Measurements from ENCODE around the gene PMPCB. TPM values are rescaled to one million over a fixed set of nuclear protein-coding genes. Genes with fewer than 3 reads are reported as not detected.
A peak's percentile ranks its signal among the peaks of the same experiment; 100 is the strongest.

The PMPCB gene
- total and polyA plus RNA-seq, 10 of the 15 experiments (the other 5 are each of a cell fraction or from before 2014, with no cell fraction given) = 70.3 to 163 (median 102) TPM

DNA sequence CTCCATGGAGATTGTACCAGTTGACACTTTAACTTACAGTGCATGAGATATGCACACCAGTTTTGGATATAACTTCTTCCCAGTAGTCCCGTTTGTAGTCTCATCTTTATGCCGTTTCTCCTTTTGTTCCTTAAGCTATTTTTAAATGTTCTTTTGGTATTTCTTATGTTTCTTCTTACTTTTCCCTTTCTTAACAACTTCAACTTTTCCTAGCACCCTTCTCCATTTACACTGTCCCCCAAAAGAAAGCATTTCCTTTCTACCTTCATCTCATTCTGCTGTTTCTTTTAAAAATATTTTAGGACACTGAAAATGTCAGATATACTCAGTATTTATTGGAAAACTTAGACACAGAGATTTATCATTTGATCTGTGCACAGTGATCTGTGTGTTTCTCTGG is 51.7 kb downstream of the PMPCB start:
- SMC1A ChIA-PET (ENCODE audit: uncharacterized antibody, unreplicated experiment) = no interaction called here
- no peak for FAIRE-seq
- in situ Hi-C loops (cut with MboI) = loop anchor here (25.0 kb wide), 1 partner anchor 1738 kb away; no protein-coding TSS in a partner anchor

DNA sequence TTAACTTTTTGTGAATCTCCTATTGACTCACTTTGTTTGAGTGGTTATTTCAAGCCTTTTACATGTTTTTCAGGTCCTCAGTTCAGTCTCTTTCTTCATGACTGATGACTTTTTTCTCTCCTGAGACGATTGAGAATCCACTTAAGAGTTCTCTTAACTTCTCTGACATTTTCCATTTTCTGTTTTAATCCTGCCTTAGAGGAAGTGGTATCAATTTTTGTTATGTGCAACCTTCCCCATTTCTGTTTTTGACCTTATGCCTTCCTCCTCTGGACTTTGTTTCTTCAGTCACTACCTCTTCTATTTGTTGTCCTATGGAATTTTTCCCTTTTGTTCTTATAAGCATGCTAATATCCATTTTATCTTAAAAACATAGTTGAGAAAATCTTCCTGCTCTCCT is 52.6 kb downstream of the PMPCB start:
- Histone ChIP-seq H4K20me1 (ENCODE audit: control insufficient read depth, insufficient read depth) (no peaks in the 10 kb centered on the region; the same call in 1 of the 2 replicates), H3K27me3 (replicated peaks in 1 of 2; ENCODE audit: control insufficient read depth in 2 of 2, insufficient read depth in 2 of 2, low read length in 1 of 2) (no peaks in the 10 kb centered on the region), H3K79me2 (ENCODE audit: control insufficient read depth, insufficient read depth, low read length) (peaks cover 58% of the 10 kb centered on the region), H3K9me3 (replicated peaks; ENCODE audit: control insufficient read depth, insufficient read depth, low read length) (no peaks in the 10 kb centered on the region), H3K27ac (ENCODE audit: control insufficient read depth, insufficient read depth) (no peak overlapping the region), H3K36me3 (ENCODE audit: control insufficient read depth in 2 of 2, insufficient read depth in 2 of 2, low read length in 1 of 2) (peaks cover 0 to 4% of the 10 kb centered on the region in 2 experiments; a peak in 1 of 4 replicates), H3K4me3 (peak overlapping the region; percentile 93), H2AFZ (ENCODE audit: control insufficient read depth, low read depth, low read length) (no peak overlapping the region), H3K4me2 (ENCODE audit: control insufficient read depth, insufficient read depth) (peak overlapping the region; percentile 77), H3K4me1 (ENCODE audit: control insufficient read depth, insufficient read depth, low read length) (peaks cover 7% of the 10 kb centered on the region), H3K9ac (ENCODE audit: control insufficient read depth, insufficient read depth, low read length) (peak overlapping the region; percentile 23)
- CTCF ChIA-PET = no interaction called here
- FAIRE-seq (no peak), ATAC-seq (no peak), DNase-seq (ENCODE audit: low read depth, low spot score) (no peak)
- intact Hi-C loops (cut with micrococcal nuclease; ENCODE audit: unreplicated experiment) (loop anchor here (10.0 kb wide), 1 partner anchor 205 kb away; the partner anchor contains the start of gene NAPEPLD), in situ Hi-C loops (cut with MboI) (loop anchor here (25.0 kb wide), 1 partner anchor 1737 kb away; no protein-coding TSS in a partner anchor)
- WGBS (ENCODE audit: insufficient coverage, insufficient replicate concordance, low lambda C conversion rate, missing lambda C conversion rate) = 14% methylated on average over 1 of the region's 1 CpG
- no TSS peak for BruUV-seq (replicated peaks)
- TF ChIP-seq DPF2 (IDR thresholded peaks at IDR 0.05) = no peak
- 0 out of 2 replicates have a peak, but pooled peaks have one; percentile 2 for TF ChIP-seq SPI1 (IDR thresholded peaks at IDR 0.05; ENCODE audit: borderline replicate concordance, insufficient read depth, low read depth, low read length)
- POLR2A ChIA-PET = no interaction called here
- SMC1A ChIA-PET (ENCODE audit: uncharacterized antibody, unreplicated experiment) = interaction anchor here (0.6 kb wide), 1 partner anchor 13 kb away, joined by 3 read pairs; no protein-coding TSS in a partner anchor
- RAD21 ChIA-PET (ENCODE audit: unreplicated experiment) = no interaction called here

More for the DNA sequence above, 51.7 kb downstream of the PMPCB start:
- H3K9me3 ChIP-seq (replicated peaks; ENCODE audit: control insufficient read depth, insufficient read depth, low read length) = no peaks in the 10 kb centered on the region
- H3K79me2 ChIP-seq (ENCODE audit: control insufficient read depth, insufficient read depth, low read length) = peaks cover 67% of the 10 kb centered on the region
- H3K27me3 ChIP-seq (replicated peaks in 1 of 2; ENCODE audit: control insufficient read depth in 2 of 2, insufficient read depth in 2 of 2, low read length in 1 of 2) = no peaks in the 10 kb centered on the region
- ChIA-PET POLR2A (no interaction called here), RAD21 (ENCODE audit: unreplicated experiment) (interaction anchor here (1.0 kb wide), 1 partner anchor 55 kb away, joined by 3 read pairs; no protein-coding TSS in a partner anchor), CTCF (no interaction called here)
- peak overlapping the region; percentile 4; the same call in 1 of the 2 replicates for H3K27ac ChIP-seq (ENCODE audit: control insufficient read depth, insufficient read depth)
- BruUV-seq (replicated peaks) = no TSS peak
- H2AFZ ChIP-seq (ENCODE audit: control insufficient read depth, low read depth, low read length) = no peak overlapping the region
- H3K4me1 ChIP-seq (ENCODE audit: control insufficient read depth, insufficient read depth, low read length) = peaks cover 7% of the 10 kb centered on the region
- intact Hi-C loops (cut with micrococcal nuclease; ENCODE audit: unreplicated experiment) = loop anchor here (10.0 kb wide), 1 partner anchor 204 kb away; the partner anchor contains the start of gene NAPEPLD
- 18% methylated on average over 2 of the region's 2 CpGs for WGBS (ENCODE audit: insufficient coverage, insufficient replicate concordance, low lambda C conversion rate, missing lambda C conversion rate)
- peak overlapping the region; percentile 93 for H3K4me3 ChIP-seq
- H3K4me2 ChIP-seq (ENCODE audit: control insufficient read depth, insufficient read depth) = peak overlapping the region; percentile 77
- DNase-seq (ENCODE audit: low read depth, low spot score) (no peak), ATAC-seq (no peak)
- peak overlapping the region; percentile 84 for H3K9ac ChIP-seq (ENCODE audit: control insufficient read depth, insufficient read depth, low read length)
- H4K20me1 ChIP-seq (ENCODE audit: control insufficient read depth, insufficient read depth) = no peaks in the 10 kb centered on the region; the same call in 1 of the 2 replicates
- peaks cover 0 to 4% of the 10 kb centered on the region in 2 experiments; a peak in 1 of 4 replicates for H3K36me3 ChIP-seq (ENCODE audit: control insufficient read depth in 2 of 2, insufficient read depth in 2 of 2, low read length in 1 of 2)
- TF ChIP-seq MEF2A (IDR thresholded peaks at IDR 0.05; ENCODE audit: insufficient read depth, low read depth, low read length) = no peak
- TF ChIP-seq, protein P1, sequence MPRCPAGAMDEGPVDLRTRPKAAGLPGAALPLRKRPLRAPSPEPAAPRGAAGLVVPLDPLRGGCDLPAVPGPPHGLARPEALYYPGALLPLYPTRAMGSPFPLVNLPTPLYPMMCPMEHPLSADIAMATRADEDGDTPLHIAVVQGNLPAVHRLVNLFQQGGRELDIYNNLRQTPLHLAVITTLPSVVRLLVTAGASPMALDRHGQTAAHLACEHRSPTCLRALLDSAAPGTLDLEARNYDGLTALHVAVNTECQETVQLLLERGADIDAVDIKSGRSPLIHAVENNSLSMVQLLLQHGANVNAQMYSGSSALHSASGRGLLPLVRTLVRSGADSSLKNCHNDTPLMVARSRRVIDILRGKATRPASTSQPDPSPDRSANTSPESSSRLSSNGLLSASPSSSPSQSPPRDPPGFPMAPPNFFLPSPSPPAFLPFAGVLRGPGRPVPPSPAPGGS (IDR thresholded peaks at IDR 0.05; ENCODE audit: borderline replicate concordance, insufficient read depth, low read depth, low read length, poor library complexity, severe bottlenecking) = no peak

Small RNA genes within 50 kb of the gene (small RNA-seq; reads per million reads assigned to genes)
- not detected for gene RPS29P16

Other genes with a start within 250 kb of the PMPCB start
- gene FBXL13, start 222.6 kb upstream of the PMPCB start, total RNA-seq (2014; rRNA removed) = 0.05 and 0.11 TPM in 2 replicates
- gene FBXL13, start 222.6 kb upstream of the PMPCB start, total RNA-seq (2014; rRNA removed; fragmentation: Illumina TruSeq; extraction: Trizol) = 0.37 and 0.40 TPM in 2 replicates
- 0.16 and 0.95 TPM in 2 replicates for gene FBXL13, start 222.6 kb upstream of the PMPCB start, total RNA-seq (2021)
- 0.64 and 1.8 TPM in 2 replicates for gene FBXL13, start 222.6 kb upstream of the PMPCB start, polyA plus RNA-seq (2011; rRNA removed)
- gene FBXL13, start 222.6 kb upstream of the PMPCB start, polyA plus RNA-seq (2014; fragmentation: Illumina TruSeq; extraction: Trizol) = 0.16 and 0.63 TPM in 2 replicates
- under 1 TPM; 0.08 to 0.16 TPM for gene FBXL13, start 222.6 kb upstream of the PMPCB start, polyA plus RNA-seq (2014; fragmentation: Nextera tagmentation; extraction: Ambion mirVana)
- 0.22 TPM in 1 of 2 replicates, not detected in the other for gene FBXL13, start 222.6 kb upstream of the PMPCB start, polyA plus RNA-seq (2014; rRNA removed)
- under 1 TPM in 1 of 2 experiments, not detected in 1; 0.40 TPM for gene FBXL13, start 222.6 kb upstream of the PMPCB start, polyA plus RNA-seq (2016; fragmentation: Nextera tagmentation; extraction: Ambion mirVana)
- 24.5 and 29.4 TPM in 2 replicates for gene ARMC10, start 222.3 kb upstream of the PMPCB start, total RNA-seq (2014; rRNA removed)
- 26.7 and 27.8 TPM in 2 replicates for gene ARMC10, start 222.3 kb upstream of the PMPCB start, total RNA-seq (2014; rRNA removed; fragmentation: Illumina TruSeq; extraction: Trizol)
- gene ARMC10, start 222.3 kb upstream of the PMPCB start, total RNA-seq (2021) = 21.3 and 21.4 TPM in 2 replicates
- gene ARMC10, start 222.3 kb upstream of the PMPCB start, polyA plus RNA-seq (2011; rRNA removed) = 38.2 and 57.7 TPM in 2 replicates
- 25.7 and 37.4 TPM in 2 replicates for gene ARMC10, start 222.3 kb upstream of the PMPCB start, polyA plus RNA-seq (2014; fragmentation: Illumina TruSeq; extraction: Trizol)
- 10 to 100 TPM in 1 of 2 experiments, 1 to 10 TPM in 1; 7.0 to 13.4 TPM for gene ARMC10, start 222.3 kb upstream of the PMPCB start, polyA plus RNA-seq (2014; fragmentation: Nextera tagmentation; extraction: Ambion mirVana)
- 21.9 and 22.4 TPM in 2 replicates for gene ARMC10, start 222.3 kb upstream of the PMPCB start, polyA plus RNA-seq (2014; rRNA removed)
- gene ARMC10, start 222.3 kb upstream of the PMPCB start, polyA plus RNA-seq (2016; fragmentation: Nextera tagmentation; extraction: Ambion mirVana) = 10 to 100 TPM; 10.6 to 36.8 TPM
- gene NAPEPLD, start 148.3 kb upstream of the PMPCB start, total RNA-seq (2014; rRNA removed) = 7.9 and 8.8 TPM in 2 replicates
- gene NAPEPLD, start 148.3 kb upstream of the PMPCB start, total RNA-seq (2014; rRNA removed; fragmentation: Illumina TruSeq; extraction: Trizol) = 7.3 and 7.6 TPM in 2 replicates
- gene NAPEPLD, start 148.3 kb upstream of the PMPCB start, total RNA-seq (2021) = 8.2 and 8.7 TPM in 2 replicates
- gene NAPEPLD, start 148.3 kb upstream of the PMPCB start, polyA plus RNA-seq (2011; rRNA removed) = 11.8 and 15.5 TPM in 2 replicates
- gene NAPEPLD, start 148.3 kb upstream of the PMPCB start, polyA plus RNA-seq (2014; fragmentation: Illumina TruSeq; extraction: Trizol) = 10.3 and 12.4 TPM in 2 replicates
- gene NAPEPLD, start 148.3 kb upstream of the PMPCB start, polyA plus RNA-seq (2014; fragmentation: Nextera tagmentation; extraction: Ambion mirVana) = 1 to 10 TPM; 6.0 to 8.5 TPM
- gene NAPEPLD, start 148.3 kb upstream of the PMPCB start, polyA plus RNA-seq (2014; rRNA removed) = 6.6 and 9.2 TPM in 2 replicates
- 10 to 100 TPM; 13.9 to 16.2 TPM for gene NAPEPLD, start 148.3 kb upstream of the PMPCB start, polyA plus RNA-seq (2016; fragmentation: Nextera tagmentation; extraction: Ambion mirVana)
- 22.9 and 23.7 TPM in 2 replicates for gene DNAJC2, start 47.3 kb downstream of the PMPCB start, total RNA-seq (2014; rRNA removed)
- gene DNAJC2, start 47.3 kb downstream of the PMPCB start, total RNA-seq (2014; rRNA removed; fragmentation: Illumina TruSeq; extraction: Trizol) = 50.4 and 53.8 TPM in 2 replicates
- gene DNAJC2, start 47.3 kb downstream of the PMPCB start, total RNA-seq (2021) = 32.4 and 34.2 TPM in 2 replicates
- gene DNAJC2, start 47.3 kb downstream of the PMPCB start, polyA plus RNA-seq (2011; rRNA removed) = 25.7 and 38.3 TPM in 2 replicates
- 54.4 and 77.7 TPM in 2 replicates for gene DNAJC2, start 47.3 kb downstream of the PMPCB start, polyA plus RNA-seq (2014; fragmentation: Illumina TruSeq; extraction: Trizol)
- gene DNAJC2, start 47.3 kb downstream of the PMPCB start, polyA plus RNA-seq (2014; fragmentation: Nextera tagmentation; extraction: Ambion mirVana) = 10 to 100 TPM; 18.2 to 26.8 TPM
- gene DNAJC2, start 47.3 kb downstream of the PMPCB start, polyA plus RNA-seq (2014; rRNA removed) = 25.2 and 27.0 TPM in 2 replicates
- gene DNAJC2, start 47.3 kb downstream of the PMPCB start, polyA plus RNA-seq (2016; fragmentation: Nextera tagmentation; extraction: Ambion mirVana) = 10 to 100 TPM; 60.3 to 63.1 TPM
- 117 and 148 TPM in 2 replicates for gene PSMC2, start 50.2 kb downstream of the PMPCB start, total RNA-seq (2014; rRNA removed)
- 191 and 201 TPM in 2 replicates for gene PSMC2, start 50.2 kb downstream of the PMPCB start, total RNA-seq (2014; rRNA removed; fragmentation: Illumina TruSeq; extraction: Trizol)
- 125 and 129 TPM in 2 replicates for gene PSMC2, start 50.2 kb downstream of the PMPCB start, total RNA-seq (2021)
- 202 and 260 TPM in 2 replicates for gene PSMC2, start 50.2 kb downstream of the PMPCB start, polyA plus RNA-seq (2011; rRNA removed)
- 238 and 295 TPM in 2 replicates for gene PSMC2, start 50.2 kb downstream of the PMPCB start, polyA plus RNA-seq (2014; fragmentation: Illumina TruSeq; extraction: Trizol)
- 100 to 1,000 TPM; 330 to 347 TPM for gene PSMC2, start 50.2 kb downstream of the PMPCB start, polyA plus RNA-seq (2014; fragmentation: Nextera tagmentation; extraction: Ambion mirVana)
- gene PSMC2, start 50.2 kb downstream of the PMPCB start, polyA plus RNA-seq (2014; rRNA removed) = 124 and 143 TPM in 2 replicates
- gene PSMC2, start 50.2 kb downstream of the PMPCB start, polyA plus RNA-seq (2016; fragmentation: Nextera tagmentation; extraction: Ambion mirVana) = 100 to 1,000 TPM; 247 to 255 TPM
- gene SLC26A5, start 148.8 kb downstream of the PMPCB start, total RNA-seq (2014; rRNA removed) = not detected in 2 replicates
- gene SLC26A5, start 148.8 kb downstream of the PMPCB start, total RNA-seq (2014; rRNA removed; fragmentation: Illumina TruSeq; extraction: Trizol) = not detected in 2 replicates
- gene SLC26A5, start 148.8 kb downstream of the PMPCB start, total RNA-seq (2021) = not detected in 2 replicates
- gene SLC26A5, start 148.8 kb downstream of the PMPCB start, polyA plus RNA-seq (2011; rRNA removed) = not detected in 2 replicates
- gene SLC26A5, start 148.8 kb downstream of the PMPCB start, polyA plus RNA-seq (2014; fragmentation: Illumina TruSeq; extraction: Trizol) = 0.03 TPM in 1 of 2 replicates, not detected in the other
- not detected for gene SLC26A5, start 148.8 kb downstream of the PMPCB start, polyA plus RNA-seq (2014; fragmentation: Nextera tagmentation; extraction: Ambion mirVana)
- not detected in 2 replicates for gene SLC26A5, start 148.8 kb downstream of the PMPCB start, polyA plus RNA-seq (2014; rRNA removed)
- not detected for gene SLC26A5, start 148.8 kb downstream of the PMPCB start, polyA plus RNA-seq (2016; fragmentation: Nextera tagmentation; extraction: Ambion mirVana)

Measured in GM12878 (cell line).